ENCODE results near the gene SCAP.
"Not testable (repeated sequence)": the region's sequence is repeated elsewhere in the genome, so short reads cannot be mapped to it uniquely, and the experiment has no call there.

Gene SCAP

DNA sequence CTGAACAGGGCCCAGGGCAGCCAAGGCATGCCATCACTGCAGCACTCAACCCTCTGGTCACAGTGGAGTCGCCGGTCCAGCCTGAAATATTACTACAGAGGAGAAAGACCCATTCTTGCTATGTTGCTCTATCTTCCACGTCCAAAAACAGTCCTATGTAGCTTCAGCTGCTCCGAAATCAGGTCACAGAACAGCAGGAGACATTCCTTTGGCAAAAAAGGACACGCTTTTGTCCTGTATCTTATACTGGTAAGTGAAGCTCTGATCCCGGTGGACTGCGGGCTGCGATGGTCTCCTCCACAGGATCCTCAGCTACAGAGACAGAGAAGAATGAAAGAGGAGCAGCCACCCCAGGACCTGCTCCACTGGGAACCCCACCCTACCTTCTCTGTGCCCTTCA, 20.1 kb upstream of the SCAP start:
- TF ChIP-seq, protein P1, sequence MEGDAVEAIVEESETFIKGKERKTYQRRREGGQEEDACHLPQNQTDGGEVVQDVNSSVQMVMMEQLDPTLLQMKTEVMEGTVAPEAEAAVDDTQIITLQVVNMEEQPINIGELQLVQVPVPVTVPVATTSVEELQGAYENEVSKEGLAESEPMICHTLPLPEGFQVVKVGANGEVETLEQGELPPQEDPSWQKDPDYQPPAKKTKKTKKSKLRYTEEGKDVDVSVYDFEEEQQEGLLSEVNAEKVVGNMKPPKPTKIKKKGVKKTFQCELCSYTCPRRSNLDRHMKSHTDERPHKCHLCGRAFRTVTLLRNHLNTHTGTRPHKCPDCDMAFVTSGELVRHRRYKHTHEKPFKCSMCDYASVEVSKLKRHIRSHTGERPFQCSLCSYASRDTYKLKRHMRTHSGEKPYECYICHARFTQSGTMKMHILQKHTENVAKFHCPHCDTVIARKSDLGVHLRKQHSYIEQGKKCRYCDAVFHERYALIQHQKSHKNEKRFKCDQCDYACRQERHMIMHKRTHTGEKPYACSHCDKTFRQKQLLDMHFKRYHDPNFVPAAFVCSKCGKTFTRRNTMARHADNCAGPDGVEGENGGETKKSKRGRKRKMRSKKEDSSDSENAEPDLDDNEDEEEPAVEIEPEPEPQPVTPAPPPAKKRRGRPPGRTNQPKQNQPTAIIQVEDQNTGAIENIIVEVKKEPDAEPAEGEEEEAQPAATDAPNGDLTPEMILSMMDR (IDR thresholded peaks at IDR 0.05; ENCODE audit: insufficient read depth, low read depth, low read length, missing control alignments) = no peak

DNA sequence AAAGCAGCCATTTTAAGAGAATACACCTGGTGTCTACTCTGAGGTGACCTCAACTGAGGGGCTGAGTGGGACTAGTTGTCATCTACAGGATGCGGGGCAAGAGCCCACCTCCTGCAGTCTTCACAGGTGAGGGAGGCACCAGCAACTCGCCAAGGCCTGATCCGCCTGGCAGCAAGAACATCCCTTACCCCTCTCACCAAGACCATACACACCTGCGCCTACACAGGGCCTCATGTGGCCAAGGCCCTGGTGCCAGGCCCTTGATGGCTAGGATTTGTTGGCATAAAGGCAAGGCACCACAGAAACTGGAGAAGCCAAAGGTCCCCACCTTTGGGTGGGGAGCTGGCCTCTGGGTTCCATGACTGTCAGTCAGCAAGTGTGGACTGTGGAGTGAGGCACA, 19.4 kb upstream of the SCAP start:
- TF ChIP-seq, protein P1 (IDR thresholded peaks at IDR 0.05; ENCODE audit: insufficient read depth, low read depth, low read length, missing control alignments) = no peak
- DNase-seq (ENCODE audit: low read depth) = no peak
- no peak overlapping the region for H3K4me3 ChIP-seq (ENCODE audit: low read length)

More for the DNA sequence above, 20.1 kb upstream of the SCAP start:
- no peak for DNase-seq (ENCODE audit: low read depth)
- H3K4me3 ChIP-seq (ENCODE audit: low read length) = no peak overlapping the region

DNA sequence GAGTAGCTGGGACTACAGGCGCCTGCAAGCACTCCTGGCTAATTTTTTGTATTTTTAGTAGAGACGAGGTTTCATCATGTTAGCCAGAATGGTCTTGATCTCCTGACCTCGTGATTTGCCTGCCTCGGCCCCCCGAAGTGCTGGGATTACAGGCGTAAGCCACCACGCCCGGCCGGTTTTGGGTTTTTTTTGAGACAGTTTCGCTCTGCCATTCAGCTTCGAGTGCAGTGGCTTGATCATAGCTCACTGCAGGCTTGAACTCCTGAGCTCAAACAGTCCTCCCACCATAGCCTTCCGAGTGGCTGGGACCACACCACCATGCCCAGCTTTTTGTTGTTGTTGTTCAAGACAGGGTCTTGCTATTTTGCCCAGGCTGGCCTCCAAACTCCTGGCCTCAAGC, 16.0 kb upstream of the SCAP start:
- TF ChIP-seq, protein P1 (IDR thresholded peaks at IDR 0.05; ENCODE audit: insufficient read depth, low read depth, low read length, missing control alignments) = no peak
- DNase-seq (ENCODE audit: low read depth) = no peak
- no peak overlapping the region for H3K4me3 ChIP-seq (ENCODE audit: low read length)

DNA sequence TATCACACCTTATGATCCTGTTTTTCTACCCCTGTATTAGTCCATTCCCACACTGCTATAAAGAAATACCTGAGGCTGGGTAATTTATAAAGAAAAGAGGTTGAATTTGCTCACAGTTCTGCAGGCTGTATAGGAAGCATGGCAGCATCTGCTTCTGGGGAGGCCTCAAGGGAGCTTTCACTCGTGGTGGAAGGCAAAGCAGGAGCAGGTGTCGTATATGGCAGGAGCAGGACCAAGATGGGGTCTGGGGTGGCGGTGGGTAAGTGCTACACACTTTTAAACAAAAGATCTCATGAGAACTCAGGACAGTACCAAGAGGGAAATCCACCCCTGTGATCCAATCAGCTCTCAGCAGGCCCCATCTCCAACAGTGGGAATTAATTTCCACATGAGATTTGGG, 15.4 kb upstream of the SCAP start:
- TF ChIP-seq, protein P1 (IDR thresholded peaks at IDR 0.05; ENCODE audit: insufficient read depth, low read depth, low read length, missing control alignments) = no peak
- H3K4me3 ChIP-seq (ENCODE audit: low read length) = no peak overlapping the region
- no peak for DNase-seq (ENCODE audit: low read depth)

DNA sequence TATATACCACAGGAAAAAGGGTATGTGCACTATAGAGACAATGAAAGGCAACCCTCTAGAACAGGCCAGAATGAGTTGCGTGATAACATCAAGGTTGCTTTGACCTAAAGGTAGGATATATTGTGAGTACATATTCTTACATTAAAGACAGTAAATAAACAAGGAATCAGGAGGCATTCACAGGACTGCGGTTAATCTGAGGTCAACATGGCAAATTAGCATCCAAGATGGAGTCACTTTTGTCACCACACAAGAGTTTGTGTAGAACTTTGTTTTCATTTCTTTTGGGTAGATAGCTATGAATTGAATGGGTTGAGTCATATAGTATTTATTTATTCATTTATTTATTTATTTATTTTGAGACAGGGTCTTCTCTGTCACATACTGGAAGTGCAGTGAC, 11.5 kb upstream of the SCAP start:
- TF ChIP-seq, protein P1 (IDR thresholded peaks at IDR 0.05; ENCODE audit: insufficient read depth, low read depth, low read length, missing control alignments) = no peak
- no peak for DNase-seq (ENCODE audit: low read depth)
- no peak overlapping the region for H3K4me3 ChIP-seq (ENCODE audit: low read length)

DNA sequence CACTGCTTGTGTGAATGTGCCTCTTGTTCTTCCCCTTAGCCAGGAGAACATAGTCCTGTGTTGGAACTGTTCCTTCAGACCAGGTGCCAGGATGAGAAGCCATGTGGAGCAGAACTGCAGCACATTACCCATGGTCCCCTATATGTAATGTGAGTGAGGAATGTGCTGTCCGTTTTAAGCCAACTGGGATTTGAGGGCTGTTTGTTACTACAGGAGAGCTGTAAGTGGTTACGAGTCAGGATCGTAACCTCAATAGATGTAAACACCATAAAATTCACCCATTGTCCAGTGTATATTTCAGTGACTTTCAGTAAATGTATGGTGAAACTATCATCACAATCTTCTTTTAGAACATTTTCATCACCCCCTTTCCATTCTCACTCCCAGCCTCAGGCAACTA, 10.1 kb upstream of the SCAP start:
- TF ChIP-seq, protein P1 (IDR thresholded peaks at IDR 0.05; ENCODE audit: insufficient read depth, low read depth, low read length, missing control alignments) = no peak
- H3K4me3 ChIP-seq (ENCODE audit: low read length) = no peak overlapping the region
- no peak for DNase-seq (ENCODE audit: low read depth)

DNA sequence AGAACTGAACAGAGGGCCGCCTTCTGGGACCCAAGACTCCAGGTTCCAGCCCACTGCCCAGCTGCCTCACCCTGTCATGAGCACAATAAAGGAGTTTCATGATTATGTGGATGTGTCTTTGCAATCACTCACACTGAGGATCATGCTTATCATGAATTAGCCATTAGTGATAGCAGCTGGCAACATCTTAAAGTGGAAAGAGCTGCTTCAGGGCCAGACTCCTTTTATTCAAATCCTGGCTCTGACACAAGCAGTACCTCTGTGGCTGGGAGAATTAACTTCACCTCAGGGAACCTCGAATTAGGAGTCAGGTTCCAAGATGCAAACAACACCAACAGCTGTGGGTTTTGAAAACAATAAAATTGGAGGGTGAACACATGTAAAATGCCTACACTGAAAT, 6.6 kb upstream of the SCAP start:
- H3K4me3 ChIP-seq (ENCODE audit: low read length) = no peak overlapping the region
- TF ChIP-seq, protein P1 (IDR thresholded peaks at IDR 0.05; ENCODE audit: insufficient read depth, low read depth, low read length, missing control alignments) = no peak
- no peak for DNase-seq (ENCODE audit: low read depth)

DNA sequence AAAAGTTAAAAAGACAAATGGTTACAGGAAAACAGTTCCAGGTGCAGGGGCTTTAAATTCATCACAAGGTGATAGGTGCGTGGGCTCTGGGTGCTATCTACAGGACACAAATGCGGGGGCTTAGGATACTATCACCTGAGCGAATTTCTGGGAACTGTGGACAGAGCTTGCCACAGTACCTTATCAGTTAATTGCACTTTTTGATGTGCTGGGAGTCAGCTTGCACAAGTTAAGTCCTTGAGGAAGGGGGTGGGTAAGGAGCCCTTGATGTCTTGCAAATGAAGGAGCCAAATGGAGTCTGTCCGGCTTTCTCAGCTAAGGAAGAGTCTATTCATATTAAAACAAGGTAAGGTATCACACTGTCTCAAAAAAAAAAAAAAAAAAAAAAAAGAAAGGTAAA, 6.0 kb upstream of the SCAP start:
- DNase-seq (ENCODE audit: low read depth); H3K4me3 ChIP-seq (ENCODE audit: low read length): not testable (repeated sequence)

DNA sequence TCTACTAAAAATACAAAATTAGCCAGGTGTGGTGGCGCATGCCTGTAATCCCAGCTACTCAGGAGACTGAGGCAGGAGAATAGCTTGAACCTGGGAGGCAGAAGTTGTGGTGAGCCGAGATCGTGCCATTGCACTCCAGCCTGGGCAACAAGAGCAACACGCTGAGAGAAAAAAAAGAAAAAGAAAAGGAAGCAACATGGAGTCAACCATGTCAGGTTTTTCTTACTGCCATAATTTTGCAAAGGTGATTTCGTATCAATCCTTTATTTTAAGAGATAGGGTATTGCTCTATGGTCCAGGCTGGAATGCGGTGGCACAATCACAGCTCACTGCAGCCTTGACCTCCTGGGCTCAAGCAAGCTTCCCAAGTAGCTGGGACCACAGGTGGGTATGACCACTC, 4.5 kb upstream of the SCAP start:
- DNase-seq (ENCODE audit: low read depth); H3K4me3 ChIP-seq (ENCODE audit: low read length): not testable (repeated sequence)
